Neuronal stem cell (in vitro differentiated cells): ENCODE measurements around the gene TARS1.

Source experiments
- DNase-seq: peaks from one replicate; pipeline ENCODE4 v3.0.0-alpha.2; 2013; ENCODE audit warnings: low spot score
- H2AFZ ChIP-seq: one replicate; pipeline ENCODE4 v1.6.1; 2013; ENCODE audit warnings: mild to moderate bottlenecking, low read length, inconsistent platforms
- H2AK5ac ChIP-seq: 2 replicates; pipeline ENCODE4 v1.6.1; 2013; ENCODE audit warnings: low read depth, mild to moderate bottlenecking, inconsistent platforms, low read length, moderate library complexity, mixed read lengths
- H2BK120ac ChIP-seq: 2 replicates; pipeline ENCODE4 v1.6.1; 2013; ENCODE audit warnings: low read depth, mild to moderate bottlenecking, inconsistent platforms, low read length, moderate library complexity, mixed read lengths
- H2BK12ac ChIP-seq: one replicate; pipeline ENCODE4 v1.6.1; 2013; ENCODE audit warnings: low read length, inconsistent platforms
- H2BK15ac ChIP-seq: 2 replicates; pipeline ENCODE4 v1.6.1; 2013; ENCODE audit warnings: mild to moderate bottlenecking, low read length, inconsistent platforms, mixed read lengths
- H2BK5ac ChIP-seq: one replicate; pipeline ENCODE4 v1.6.1; 2013; ENCODE audit warnings: inconsistent platforms, mild to moderate bottlenecking, low read length, moderate library complexity
- H3K14ac ChIP-seq: one replicate; pipeline ENCODE4 v1.6.1; 2013; ENCODE audit warnings: low read length, inconsistent platforms
- H3K18ac ChIP-seq: 2 replicates; pipeline ENCODE4 v1.6.1; 2013; ENCODE audit warnings: low read length, inconsistent platforms
- H3K23ac ChIP-seq: 2 replicates; pipeline ENCODE4 v1.6.1; 2013; ENCODE audit warnings: low read depth, mild to moderate bottlenecking, mixed read lengths, low read length, inconsistent platforms; ENCODE audit not compliant: poor library complexity
- H3K27ac ChIP-seq: replicated peaks from 3 replicates; pipeline ENCODE4 v1.5.1; 2013; ENCODE audit warnings: low read length, inconsistent platforms
- H3K27me3 ChIP-seq, 3 experiments: 2 replicates each; pipeline ENCODE4 v1.6.1; 2013; ENCODE audit warnings: low read length in 3 of 3, mild to moderate bottlenecking in 2 of 3, inconsistent platforms in 1 of 3, low read depth in 1 of 3, mixed read lengths in 1 of 3, moderate library complexity in 1 of 3; ENCODE audit not compliant: control insufficient read depth in 3 of 3, insufficient read depth in 3 of 3
- H3K36me3 ChIP-seq, 2 donors: replicated peaks in 1 of 2; 2 replicates each; pipeline ENCODE4 v1.6.1; 2013; ENCODE audit warnings: low read length in 2 of 2; ENCODE audit not compliant: control insufficient read depth in 2 of 2, insufficient read depth in 2 of 2
- H3K4ac ChIP-seq: 2 replicates; pipeline ENCODE4 v1.6.1; 2013; ENCODE audit warnings: inconsistent platforms, mild to moderate bottlenecking, low read length, moderate library complexity
- H3K4me1 ChIP-seq, 2 donors: 1 replicate in 1 of 2; 2 replicates in 1 of 2; pipeline ENCODE4 v1.6.1; 2013; ENCODE audit warnings: low read length in 2 of 2, low read depth in 1 of 2; ENCODE audit not compliant: control insufficient read depth in 2 of 2, insufficient read depth in 1 of 2
- H3K4me2 ChIP-seq: one replicate; pipeline ENCODE4 v1.6.1; 2013; ENCODE audit warnings: mild to moderate bottlenecking, low read length, inconsistent platforms; ENCODE audit not compliant: insufficient read depth, poor library complexity, severe bottlenecking
- H3K4me3 ChIP-seq, 2 donors: 2 replicates each; pipeline ENCODE4 v1.5.1; 2013; ENCODE audit warnings: low read length in 2 of 2, mild to moderate bottlenecking in 2 of 2, inconsistent platforms in 1 of 2, moderate library complexity in 1 of 2
- H3K79me1 ChIP-seq: one replicate; pipeline ENCODE4 v1.6.1; 2013; ENCODE audit warnings: low read depth, mild to moderate bottlenecking, inconsistent platforms, low read length, moderate library complexity
- H3K9ac ChIP-seq: one replicate; pipeline ENCODE4 v1.6.1; 2013; ENCODE audit warnings: mild to moderate bottlenecking, low read depth, low read length, inconsistent platforms; ENCODE audit not compliant: poor library complexity
- H3K9me3 ChIP-seq, 2 donors: replicated peaks in 1 of 2; 2 replicates each; pipeline versions ENCODE3 to v1.6.1; 2013; ENCODE audit warnings: low read length in 2 of 2, mild to moderate bottlenecking in 2 of 2, inconsistent platforms in 1 of 2, low read depth in 1 of 2, mixed read lengths in 1 of 2, moderate library complexity in 1 of 2; ENCODE audit not compliant: control insufficient read depth in 2 of 2, insufficient read depth in 1 of 2
- H4K8ac ChIP-seq: one replicate; pipeline ENCODE4 v1.6.1; 2013; ENCODE audit warnings: low read depth, mild to moderate bottlenecking, inconsistent platforms, low read length, moderate library complexity
- H4K91ac ChIP-seq: one replicate; pipeline ENCODE4 v1.6.1; 2013; ENCODE audit warnings: low read length, low read depth, mild to moderate bottlenecking, inconsistent platforms; ENCODE audit not compliant: poor library complexity
- WGBS, 2 donors: extraction: QIAGEN DNeasy Blood & Tissue Kit; methylation state at CpG; one replicate each; pipeline ENCODE4 v1.1.7; 2013; ENCODE audit warnings: missing lambda C conversion rate in 2 of 2, mixed read lengths in 1 of 2; ENCODE audit not compliant: insufficient read length in 2 of 2, insufficient replicate concordance in 1 of 2; ENCODE audit errors: extremely low coverage in 2 of 2; 5-methylcytosine and 5-hydroxymethylcytosine counted together

The TARS1 gene

GRCh38 chr5:33472805-33473409 lies 32.1 kb downstream of the TARS1 start:
- H2AK5ac ChIP-seq: no peak overlapping the region

GRCh38 chr5:33474004-33474403 lies 33.2 kb downstream of the TARS1 start:
- H3K23ac ChIP-seq: no peak overlapping the region
- no peak overlapping the region for H2BK5ac ChIP-seq
- no peak overlapping the region for H3K4me2 ChIP-seq
- no peak overlapping the region for H2AFZ ChIP-seq
- H2BK15ac ChIP-seq: no peak overlapping the region
- WGBS, 2 donors: no CpG with 5 or more reads among the region's 2 CpGs
- H3K4me3 ChIP-seq: no peak overlapping the region
- no peak overlapping the region for H3K9ac ChIP-seq
- H2BK12ac ChIP-seq: no peak overlapping the region
- no peak overlapping the region for H4K8ac ChIP-seq
- H3K27ac ChIP-seq: no peak overlapping the region
- H3K9me3 ChIP-seq: peaks cover 0 to 6% of the 10 kb centered on the region in 2 donors
- H3K18ac ChIP-seq: no peak overlapping the region
- no peak overlapping the region for H3K4ac ChIP-seq
- no peak overlapping the region for H2BK120ac ChIP-seq
- H4K91ac ChIP-seq: no peak overlapping the region
- no peaks in the 10 kb centered on the region for H3K27me3 ChIP-seq
- DNase-seq: no peak
- no peaks in the 10 kb centered on the region for H3K79me1 ChIP-seq
- no peaks in the 10 kb centered on the region for H3K4me1 ChIP-seq
- no peak overlapping the region for H2AK5ac ChIP-seq
- peaks cover 17 to 94% of the 10 kb centered on the region in 2 donors for H3K36me3 ChIP-seq
- H3K14ac ChIP-seq: no peak overlapping the region

More at GRCh38 chr5:33472805-33473409, 32.1 kb downstream of the TARS1 start:
- H3K9ac ChIP-seq: no peak overlapping the region
- peaks cover 23 to 98% of the 10 kb centered on the region in 2 donors for H3K36me3 ChIP-seq
- no peak overlapping the region for H3K4me3 ChIP-seq
- no peak overlapping the region for H4K91ac ChIP-seq
- no peak overlapping the region for H2BK15ac ChIP-seq
- H3K79me1 ChIP-seq: no peaks in the 10 kb centered on the region
- H3K4me1 ChIP-seq: no peaks in the 10 kb centered on the region
- no CpG with 5 or more reads among the region's 2 CpGs for WGBS, 2 donors
- H2AFZ ChIP-seq: no peak overlapping the region
- no peaks in the 10 kb centered on the region for H3K27me3 ChIP-seq
- no peak for DNase-seq
- H3K4me2 ChIP-seq: no peak overlapping the region
- H3K23ac ChIP-seq: no peak overlapping the region
- no peak overlapping the region for H3K14ac ChIP-seq
- no peak overlapping the region for H2BK120ac ChIP-seq
- H2BK5ac ChIP-seq: no peak overlapping the region
- no peak overlapping the region for H3K27ac ChIP-seq
- H3K9me3 ChIP-seq: peaks cover 0 to 6% of the 10 kb centered on the region in 2 donors
- H3K18ac ChIP-seq: no peak overlapping the region
- H3K4ac ChIP-seq: no peak overlapping the region
- no peak overlapping the region for H4K8ac ChIP-seq
- no peak overlapping the region for H2BK12ac ChIP-seq

GRCh38 chr5:33474931-33475499 lies 34.2 kb downstream of the TARS1 start:
- no CpG with 5 or more reads among the region's 3 CpGs for WGBS, 2 donors
- H4K91ac ChIP-seq: no peak overlapping the region
- no peak overlapping the region for H2BK15ac ChIP-seq
- H3K23ac ChIP-seq: no peak overlapping the region
- no peak overlapping the region for H2BK120ac ChIP-seq
- H3K4me1 ChIP-seq: no peaks in the 10 kb centered on the region
- H3K27me3 ChIP-seq: no peaks in the 10 kb centered on the region
- H3K4me3 ChIP-seq: no peak overlapping the region
- no peak overlapping the region for H3K14ac ChIP-seq
- H3K4me2 ChIP-seq: no peak overlapping the region
- DNase-seq: no peak
- H2BK12ac ChIP-seq: no peak overlapping the region
- H2AK5ac ChIP-seq: no peak overlapping the region
- no peak overlapping the region for H3K9ac ChIP-seq
- H3K18ac ChIP-seq: no peak overlapping the region
- peaks cover 1% of the 10 kb centered on the region for H3K79me1 ChIP-seq
- H2AFZ ChIP-seq: no peak overlapping the region
- H3K4ac ChIP-seq: no peak overlapping the region
- H3K36me3 ChIP-seq: peaks cover 15 to 90% of the 10 kb centered on the region in 2 donors
- no peak overlapping the region for H2BK5ac ChIP-seq
- H4K8ac ChIP-seq: no peak overlapping the region
- peaks cover 0 to 6% of the 10 kb centered on the region in 2 donors for H3K9me3 ChIP-seq
- H3K27ac ChIP-seq: no peak overlapping the region

- no peak overlapping the region for H2AFZ ChIP-seq
- no peak overlapping the region for H2AK5ac ChIP-seq
- H2BK5ac ChIP-seq: no peak overlapping the region
- no peak overlapping the region for H3K14ac ChIP-seq
- no peak overlapping the region for H2BK12ac ChIP-seq
- WGBS, 2 donors: no CpG with 5 or more reads among the region's 5 CpGs
- DNase-seq: no peak
- H3K4me3 ChIP-seq: no peak overlapping the region
- H3K4me1 ChIP-seq: no peaks in the 10 kb centered on the region
- no peak overlapping the region for H4K8ac ChIP-seq
- H3K18ac ChIP-seq: no peak overlapping the region
- H2BK15ac ChIP-seq: no peak overlapping the region
- H3K4ac ChIP-seq: no peak overlapping the region
- peaks cover 1% of the 10 kb centered on the region for H3K79me1 ChIP-seq
- no peak overlapping the region for H3K23ac ChIP-seq
- peaks cover 0 to 6% of the 10 kb centered on the region in 2 donors for H3K9me3 ChIP-seq
- no peak overlapping the region for H4K91ac ChIP-seq
- H3K4me2 ChIP-seq: no peak overlapping the region
- no peaks in the 10 kb centered on the region for H3K27me3 ChIP-seq
- no peak overlapping the region for H2BK120ac ChIP-seq
- H3K27ac ChIP-seq: no peak overlapping the region
- H3K9ac ChIP-seq: no peak overlapping the region
- H3K36me3 ChIP-seq: peaks cover 13 to 87% of the 10 kb centered on the region in 2 donors
Observed at GRCh38 chr5:33475706-33476105, 34.9 kb downstream of the TARS1 start.
